Measurements from ENCODE around the gene ATOX1.

ATOX1 gene

GRCh38 chr5:151770383-151771258 lies 12.2 kb upstream of the ATOX1 start:
- no peak for FAIRE-seq
- no peak for DNase-seq (ENCODE audit: insufficient read length, low spot score)

GRCh38 chr5:151766975-151767374 lies 8.5 kb upstream of the ATOX1 start:
- DNase-seq (ENCODE audit: insufficient read length, low spot score) = no peak
- FAIRE-seq = no peak

GRCh38 chr5:151764801-151765200 lies 6.4 kb upstream of the ATOX1 start:
- DNase-seq (ENCODE audit: insufficient read length, low spot score) = no peak
- FAIRE-seq = no peak

GRCh38 chr5:151758141-151758429 lies 346 bp downstream of the ATOX1 start:
- FAIRE-seq = peak; percentile 45

GRCh38 chr5:151757233-151758140 lies 944 bp downstream of the ATOX1 start:
- no peak for DNase-seq (ENCODE audit: insufficient read length, low spot score)
- peak; percentile 73 for FAIRE-seq

More at GRCh38 chr5:151758141-151758429, 346 bp downstream of the ATOX1 start:
- no peak for DNase-seq (ENCODE audit: insufficient read length, low spot score)

GRCh38 chr5:151755383-151755782 lies 3.0 kb downstream of the ATOX1 start:
- no peak for DNase-seq (ENCODE audit: insufficient read length, low spot score)
- FAIRE-seq = no peak

GRCh38 chr5:151751593-151751992 lies 6.8 kb downstream of the ATOX1 start:
- FAIRE-seq (no peak), DNase-seq (ENCODE audit: insufficient read length, low spot score) (no peak)

- DNase-seq (ENCODE audit: insufficient read length, low spot score) = no peak
Observed at GRCh38 chr5:151751091-151751490, 7.3 kb downstream of the ATOX1 start.

GRCh38 chr5:151750121-151750520 lies 8.3 kb downstream of the ATOX1 start:
- FAIRE-seq (peak; percentile 44), DNase-seq (ENCODE audit: insufficient read length, low spot score) (no peak)

More at GRCh38 chr5:151751091-151751490, 7.3 kb downstream of the ATOX1 start:
- FAIRE-seq = no peak

GRCh38 chr5:151745071-151745705 lies 13.2 kb downstream of the ATOX1 start:
- DNase-seq (ENCODE audit: insufficient read length, low spot score) = no peak
- FAIRE-seq = no peak

GRCh38 chr5:151743530-151743929 lies 14.9 kb downstream of the ATOX1 start:
- FAIRE-seq = no peak
- DNase-seq (ENCODE audit: insufficient read length, low spot score) = no peak

GRCh38 chr5:151742870-151743294 lies 15.5 kb downstream of the ATOX1 start:
- no peak for DNase-seq (ENCODE audit: insufficient read length, low spot score)
- FAIRE-seq = peak; percentile 54

GRCh38 chr5:151741678-151742423 lies 16.6 kb downstream of the ATOX1 start:
- DNase-seq (ENCODE audit: insufficient read length, low spot score) (no peak), FAIRE-seq (no peak)

GRCh38 chr5:151740958-151741373 lies 17.5 kb downstream of the ATOX1 start:
- FAIRE-seq (no peak), DNase-seq (ENCODE audit: insufficient read length, low spot score) (no peak)

GRCh38 chr5:151740336-151740942 lies 18.0 kb downstream of the ATOX1 start:
- FAIRE-seq (peak; percentile 73), DNase-seq (ENCODE audit: insufficient read length, low spot score) (peak; percentile 50)

GRCh38 chr5:151739939-151740335 lies 18.5 kb downstream of the ATOX1 start:
- DNase-seq (ENCODE audit: insufficient read length, low spot score) (no peak), FAIRE-seq (no peak)

GRCh38 chr5:151739395-151739794 lies 19.0 kb downstream of the ATOX1 start:
- DNase-seq (ENCODE audit: insufficient read length, low spot score) = no peak
- FAIRE-seq = no peak

- FAIRE-seq = no peak
- no peak for DNase-seq (ENCODE audit: insufficient read length, low spot score)
Observed at GRCh38 chr5:151738125-151738848, 20.1 kb downstream of the ATOX1 start.

- FAIRE-seq = no peak
- no peak for DNase-seq (ENCODE audit: insufficient read length, low spot score)
Observed at GRCh38 chr5:151737431-151737830, 21.0 kb downstream of the ATOX1 start.

Data from GM19239 (cell line).